H1 (cell line): ENCODE results near the gene ARTN. TPM values are rescaled to one million over a fixed set of nuclear protein-coding genes. Genes with fewer than 3 reads are reported as not detected.

Experiments used
- CTCF ChIA-PET: fragments of 300-600 bp; sonication (Branson Sonifier 250); formaldehyde crosslinking; loops from one replicate; lab custom pipeline; 2021; ENCODE audit not compliant: partially characterized antibody; lab: Charles Lee
- POLR2A ChIA-PET: fragments of 300-600 bp; sonication (Branson Sonifier 250); formaldehyde crosslinking; loops from one replicate; lab custom pipeline; 2021; ENCODE audit warnings: inconsistent platforms; ENCODE audit not compliant: partially characterized antibody; lab: Charles Lee
- DNase-seq, 2 experiments: peaks; one replicate each; pipeline versions ENCODE4 v3.0.0 to v3.0.0-alpha.2; 2010 to 2022; ENCODE audit warnings: low spot score in 2 of 2, low read depth in 1 of 2, mixed read lengths in 1 of 2
- FAIRE-seq: peaks from 2 replicates; lab custom pipeline; 2011; peaks lifted over from hg19 to GRCh38; lab: Jason Lieb, UNC
- H2AFZ ChIP-seq: 2 replicates; pipeline ENCODE4 v1.8.1; 2012; ENCODE audit warnings: low read length, inconsistent platforms
- H2AK5ac ChIP-seq: 2 replicates; pipeline ENCODE4 v1.6.1; 2013; ENCODE audit warnings: low read depth, low read length
- H2BK120ac ChIP-seq: replicated peaks from 2 replicates; pipeline ENCODE3; 2013; ENCODE audit warnings: low read depth, low read length, inconsistent platforms
- H2BK12ac ChIP-seq: 2 replicates; pipeline ENCODE4 v1.6.1; 2013; ENCODE audit warnings: low read depth, low read length
- H2BK15ac ChIP-seq: 2 replicates; pipeline ENCODE4 v1.6.1; 2013; ENCODE audit warnings: low read length
- H2BK20ac ChIP-seq: 2 replicates; pipeline ENCODE4 v1.6.1; 2013; ENCODE audit warnings: low read length
- H2BK5ac ChIP-seq: 2 replicates; pipeline ENCODE4 v1.6.1; 2013; ENCODE audit warnings: low read depth, low read length
- H3K14ac ChIP-seq: 2 replicates; pipeline ENCODE4 v1.6.1; 2013; ENCODE audit warnings: inconsistent platforms; ENCODE audit not compliant: insufficient read length
- H3K18ac ChIP-seq: 2 replicates; pipeline ENCODE4 v1.6.1; 2013; ENCODE audit warnings: low read length; ENCODE audit errors: extremely low read depth
- H3K23ac ChIP-seq: 2 replicates; pipeline ENCODE4 v1.6.1; 2013; ENCODE audit warnings: inconsistent platforms; ENCODE audit not compliant: insufficient read length
- H3K23me2 ChIP-seq: 2 replicates; pipeline ENCODE4 v1.6.1; 2013; ENCODE audit warnings: low read depth, low read length
- H3K27ac ChIP-seq: 2 replicates; pipeline ENCODE4 v1.6.1; 2011; ENCODE audit warnings: low read depth, low read length, inconsistent platforms
- H3K27me3 ChIP-seq, 4 experiments: replicated peaks in 1 of 4; 1 replicate in 1 of 4; 2 replicates in 3 of 4; pipeline versions ENCODE4 v1.6.1 to v1.8.1; 2011 to 2013; ENCODE audit warnings: low read length in 3 of 4, mild to moderate bottlenecking in 3 of 4, inconsistent platforms in 2 of 4, mixed read lengths in 2 of 4, moderate library complexity in 1 of 4; ENCODE audit not compliant: control insufficient read depth in 3 of 4, insufficient read depth in 3 of 4; ENCODE audit errors: extremely low read depth in 1 of 4
- H3K36me3 ChIP-seq, 4 experiments: 2 replicates each; pipeline versions ENCODE4 v1.6.1 to v1.8.1; 2011 to 2013; ENCODE audit warnings: mild to moderate bottlenecking in 4 of 4, low read length in 3 of 4, moderate library complexity in 2 of 4, control low read depth in 1 of 4, inconsistent platforms in 1 of 4; ENCODE audit not compliant: insufficient read depth in 4 of 4, control insufficient read depth in 2 of 4
- H3K4ac ChIP-seq: replicated peaks from 2 replicates; pipeline ENCODE3; 2013; ENCODE audit warnings: low read length, low read depth, mixed read lengths, inconsistent platforms; ENCODE audit not compliant: insufficient read length
- H3K4me1 ChIP-seq, 4 experiments: replicated peaks in 1 of 4; 1 replicate in 1 of 4; 2 replicates in 3 of 4; pipeline versions ENCODE4 v1.6.1 to v1.8.1; 2011 to 2013; ENCODE audit warnings: low read length in 3 of 4, inconsistent platforms in 2 of 4, mixed read lengths in 1 of 4; ENCODE audit not compliant: insufficient read depth in 4 of 4, control insufficient read depth in 3 of 4
- H3K4me2 ChIP-seq, 2 experiments: 2 replicates each; pipeline versions ENCODE4 v1.6.1 to v1.8.1; 2011 to 2013; ENCODE audit warnings: low read depth in 2 of 2, low read length in 2 of 2, control low read depth in 1 of 2, inconsistent platforms in 1 of 2, mild to moderate bottlenecking in 1 of 2; ENCODE audit not compliant: insufficient read depth in 1 of 2
- H3K4me3 ChIP-seq, 4 experiments: fragments of 200-600, 300-600 bp in 1 of 4; sonication (generic), shearing (Covaris generic), sonication (Bioruptor Twin) in 1 of 4; 2 replicates each; pipeline versions ENCODE4 v1.5.1 to v1.8.1; 2011 to 2016; ENCODE audit warnings: low read length in 4 of 4, low read depth in 3 of 4, control low read depth in 2 of 4, inconsistent platforms in 2 of 4, mild to moderate bottlenecking in 2 of 4, mixed read lengths in 1 of 4, moderate library complexity in 1 of 4; ENCODE audit not compliant: insufficient read depth in 2 of 4; ENCODE audit errors: extremely low read depth in 1 of 4
- H3K56ac ChIP-seq: replicated peaks from 2 replicates; pipeline ENCODE3; 2013; ENCODE audit warnings: low read depth, mild to moderate bottlenecking, mixed read lengths, low read length, inconsistent platforms; ENCODE audit not compliant: insufficient read length
- H3K79me1 ChIP-seq: 2 replicates; pipeline ENCODE4 v1.6.1; 2013; ENCODE audit warnings: low read depth, low read length, control low read depth
- H3K79me2 ChIP-seq, 2 experiments: 2 replicates each; pipeline versions ENCODE4 v1.6.1 to v1.8.1; 2012 to 2013; ENCODE audit warnings: low read length in 2 of 2, mild to moderate bottlenecking in 2 of 2, inconsistent platforms in 1 of 2; ENCODE audit not compliant: insufficient read depth in 2 of 2, control insufficient read depth in 1 of 2
- H3K9ac ChIP-seq, 4 experiments: replicated peaks in 1 of 4; 1 replicate in 1 of 4; 2 replicates in 3 of 4; pipeline versions ENCODE4 v1.6.1 to v1.8.1; 2011 to 2013; ENCODE audit warnings: low read depth in 3 of 4, low read length in 3 of 4, control low read depth in 2 of 4, mild to moderate bottlenecking in 2 of 4, moderate library complexity in 2 of 4, inconsistent platforms in 1 of 4; ENCODE audit errors: extremely low read depth in 1 of 4
- H3K9me3 ChIP-seq, 2 experiments: 2 replicates each; pipeline versions ENCODE4 v1.6.1 to v1.8.1; 2012 to 2013; ENCODE audit warnings: mild to moderate bottlenecking in 2 of 2, moderate library complexity in 2 of 2, control low read depth in 1 of 2, inconsistent platforms in 1 of 2, low read depth in 1 of 2, low read length in 1 of 2, mixed read lengths in 1 of 2; ENCODE audit not compliant: insufficient read depth in 2 of 2
- H4K20me1 ChIP-seq, 2 experiments: replicated peaks in 1 of 2; 2 replicates each; pipeline versions ENCODE3 to v1.8.1; 2011 to 2013; ENCODE audit warnings: inconsistent platforms in 2 of 2, low read length in 2 of 2, mild to moderate bottlenecking in 1 of 2; ENCODE audit not compliant: insufficient read depth in 2 of 2, control insufficient read depth in 1 of 2
- H4K5ac ChIP-seq: 2 replicates; pipeline ENCODE4 v1.6.1; 2013; ENCODE audit warnings: low read length, low read depth, mixed read lengths, inconsistent platforms; ENCODE audit not compliant: insufficient read length
- H4K8ac ChIP-seq: 2 replicates; pipeline ENCODE4 v1.8.0; 2013; ENCODE audit warnings: mild to moderate bottlenecking, moderate library complexity, low read length, inconsistent platforms; ENCODE audit not compliant: insufficient read depth; ENCODE audit errors: extremely low read depth
- H4K91ac ChIP-seq: replicated peaks from 2 replicates; pipeline ENCODE3; 2013; ENCODE audit warnings: low read length, mixed read lengths, inconsistent platforms; ENCODE audit not compliant: insufficient read length
- BACH1 ChIP-seq: IDR thresholded peaks from 2 replicates; pipeline ENCODE4 v1.6.1; 2012; ENCODE audit warnings: low read length, improper control_type of control experiment
- CHD2 ChIP-seq: IDR thresholded peaks from 2 replicates; pipeline ENCODE4 v1.6.1; 2012; ENCODE audit warnings: low read length, improper control_type of control experiment
- CREB1 ChIP-seq: IDR thresholded peaks from 2 replicates; pipeline ENCODE4 v1.6.1; 2012; ENCODE audit warnings: inconsistent platforms
- EGR1 ChIP-seq: IDR thresholded peaks from 2 replicates; pipeline ENCODE4 v1.6.1; 2011; ENCODE audit warnings: low read depth, low read length, borderline replicate concordance
- FOSL1 ChIP-seq: IDR thresholded peaks from 2 replicates; pipeline ENCODE4 v1.6.1; 2011; ENCODE audit warnings: mild to moderate bottlenecking, low read depth, low read length, moderate library complexity; ENCODE audit not compliant: insufficient read depth
- GTF2F1 ChIP-seq: IDR thresholded peaks from 2 replicates; pipeline ENCODE4 v1.6.1; 2012; ENCODE audit warnings: low read depth, low read length, improper control_type of control experiment, borderline replicate concordance
- JUN ChIP-seq: IDR thresholded peaks from 2 replicates; pipeline ENCODE4 v1.6.1; 2011; ENCODE audit warnings: low read depth, mild to moderate bottlenecking, improper control_type of control experiment, low read length
- JUND ChIP-seq: IDR thresholded peaks from 2 replicates; pipeline ENCODE4 v1.6.1; 2011; ENCODE audit warnings: mild to moderate bottlenecking, improper control_type of control experiment, low read length
- KDM5A ChIP-seq: fragments of 200-600 bp; IDR thresholded peaks from 2 replicates; pipeline ENCODE4 v1.7.1; 2012; ENCODE audit warnings: mild to moderate bottlenecking, low read length, inconsistent platforms, mixed read lengths
- NRF1 ChIP-seq: IDR thresholded peaks from 2 replicates; pipeline ENCODE4 v1.6.1; 2011; ENCODE audit warnings: mild to moderate bottlenecking, low read depth, low read length, improper control_type of control experiment
- POLR2AphosphoS5 ChIP-seq: IDR thresholded peaks from 2 replicates; pipeline ENCODE4 v1.6.1; 2011; ENCODE audit warnings: low read depth, low read length
- RFX5 ChIP-seq: IDR thresholded peaks from 2 replicates; pipeline ENCODE4 v1.6.1; 2011; ENCODE audit warnings: low read depth, low read length, improper control_type of control experiment, borderline replicate concordance
- SIX5 ChIP-seq: IDR thresholded peaks from 2 replicates; pipeline ENCODE4 v1.6.1; 2011; ENCODE audit warnings: mild to moderate bottlenecking, low read depth, low read length
- TCF12 ChIP-seq: IDR thresholded peaks from 2 replicates; pipeline ENCODE4 v1.6.1; 2011; ENCODE audit warnings: low read depth, mild to moderate bottlenecking, low read length
- TEAD4 ChIP-seq: IDR thresholded peaks from 2 replicates; pipeline ENCODE4 v1.6.1; 2012; ENCODE audit warnings: low read depth, low read length, inconsistent platforms, mixed read lengths
- WGBS, 2 experiments: shearing (Covaris generic) in 1 of 2; methylation state at CpG; one replicate each; pipeline versions ENCODE4 v1.1.6 to v1.1.7; 2013 to 2015; ENCODE audit warnings: low lambda C conversion rate in 2 of 2, mixed read lengths in 2 of 2, inconsistent platforms in 1 of 2, low coverage in 1 of 2, missing lambda C conversion rate in 1 of 2; ENCODE audit not compliant: insufficient replicate concordance in 2 of 2, insufficient coverage in 1 of 2, insufficient read length in 1 of 2; ENCODE audit errors: extremely low coverage in 1 of 2, missing lambda C conversion rate in 1 of 2; 5-methylcytosine and 5-hydroxymethylcytosine counted together
- polyA plus RNA-seq, 7 experiments: library from polyadenylated mRNA; depleted of rRNA in 3 of 7; stranded (reverse) in 5 of 7; unstranded in 2 of 7; fragments of >200 nt in 5 of 7; fragments of 200-250 nt in 2 of 7; gene quantifications; 1 replicate in 5 of 7; 2 replicates in 1 of 7; 4 replicates in 1 of 7; pipeline versions ENCODE4 v1.2.1 to v1.2.3, GENCODE V29; 2011 to 2013; ENCODE audit warnings: missing spikeins in 2 of 7, mixed read lengths in 2 of 7
- total RNA-seq: library from RNA; stranded (reverse); fragmentation: NEBNext Ultra II Directional; extraction: Animal tissue kit (Norgen Biotek cat#: 25700); gene quantifications from 2 replicates; pipeline ENCODE4 v1.2.1, GENCODE V29; 2021
- TF ChIP-seq, protein P1 (sequence below): IDR thresholded peaks from 2 replicates; pipeline ENCODE4 v1.6.1; 2012; ENCODE audit warnings: inconsistent platforms

The ARTN gene
- total and polyA plus RNA-seq, 2 of the 8 experiments (the other 6 are each of a cell fraction or from before 2014, with no cell fraction given): 13.5 to 22.7 TPM

DNA sequence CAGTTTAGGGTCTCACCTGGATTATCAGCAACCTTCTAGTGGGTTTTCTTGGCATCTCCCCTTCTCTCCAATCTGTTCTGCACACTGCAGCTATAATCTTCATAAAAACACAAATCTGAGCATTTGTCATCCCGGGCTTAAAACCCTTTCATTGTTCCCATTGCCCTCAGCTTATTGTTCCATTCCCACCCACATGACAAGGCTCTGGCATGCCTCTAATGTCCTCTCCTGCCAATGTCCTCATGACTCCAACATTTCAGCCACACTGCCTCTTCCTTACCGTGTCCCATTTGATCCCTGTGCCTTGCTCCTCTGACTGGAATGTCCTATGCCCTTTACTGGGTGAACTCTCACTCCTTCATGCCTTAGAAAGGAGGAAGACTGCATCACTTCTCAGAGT, 28.7 kb downstream of the ARTN start:
- Histone ChIP-seq H3K79me2 (no peaks in the 10 kb centered on the region), H2BK5ac (0 out of 2 replicates have a peak overlapping the region, but pooled peaks have one; percentile 9), H2BK12ac (no peak overlapping the region), H4K91ac (no peak overlapping the region), H3K36me3 (peaks cover 2 to 7% (median 6%) of the 10 kb centered on the region in 4 experiments; a peak in 4 of 8 replicates), H3K4ac (no peak overlapping the region), H2AFZ (no peak overlapping the region), H4K5ac (no peak overlapping the region), H3K79me1 (no peaks in the 10 kb centered on the region), H2AK5ac (no peak overlapping the region), H3K23ac (no peak overlapping the region), H3K18ac (no peak overlapping the region), H2BK20ac (no peak overlapping the region), H3K14ac (no peak overlapping the region), H3K4me2 (no peak overlapping the region), H4K20me1 (peaks cover 0 to 1% of the 10 kb centered on the region in 2 experiments), H3K9me3 (no peaks in the 10 kb centered on the region), H3K4me1 (no peaks in the 10 kb centered on the region), H4K8ac (no peak overlapping the region), H3K27ac (no peak overlapping the region), H3K4me3 (no peak overlapping the region), H2BK15ac (no peak overlapping the region), H3K9ac (no peak overlapping the region), H3K56ac (no peak overlapping the region), H3K27me3 (no peaks in the 10 kb centered on the region), H2BK120ac (no peak overlapping the region), H3K23me2 (peaks cover 5% of the 10 kb centered on the region; the same call in 1 of the 2 replicates)
- POLR2A ChIA-PET: interaction anchor here (1.2 to 1.8 kb wide), 2 partner anchors 9 to 12 kb away, joined by 3 to 5 read pairs; no protein-coding TSS in a partner anchor
- CTCF ChIA-PET: interaction anchor here (0.6 to 2.0 kb wide), 5 partner anchors 8 to 74 kb away, joined by 3 to 6 read pairs (median 4); no protein-coding TSS in a partner anchor
- TF ChIP-seq SIX5 (no peak), TCF12 (no peak), CREB1 (no peak), TEAD4 (no peak), BACH1 (no peak), NRF1 (no peak), POLR2AphosphoS5 (no peak), CHD2 (no peak), JUN (no peak), GTF2F1 (no peak), KDM5A (no peak), EGR1 (no peak), FOSL1 (no peak), JUND (no peak), RFX5 (no peak)
- TF ChIP-seq, protein P1, sequence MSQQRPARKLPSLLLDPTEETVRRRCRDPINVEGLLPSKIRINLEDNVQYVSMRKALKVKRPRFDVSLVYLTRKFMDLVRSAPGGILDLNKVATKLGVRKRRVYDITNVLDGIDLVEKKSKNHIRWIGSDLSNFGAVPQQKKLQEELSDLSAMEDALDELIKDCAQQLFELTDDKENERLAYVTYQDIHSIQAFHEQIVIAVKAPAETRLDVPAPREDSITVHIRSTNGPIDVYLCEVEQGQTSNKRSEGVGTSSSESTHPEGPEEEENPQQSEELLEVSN: no peak
- WGBS, 2 experiments: 85% methylated on average over 2 of the region's 2 CpGs; no CpG with 5 or more reads in 1 of the 2 experiments
- DNase-seq: no peak
- no peak for FAIRE-seq
